Measurements from ENCODE around the gene AIF1L. TPM values are rescaled to one million over a fixed set of nuclear protein-coding genes. Genes with fewer than 3 reads are reported as not detected.

Gene AIF1L
- total and polyA plus RNA-seq, 2 of the 13 experiments (the other 11 are each of a cell fraction or from before 2014, with no cell fraction given), result 12.4 to 36.5 TPM

DNA sequence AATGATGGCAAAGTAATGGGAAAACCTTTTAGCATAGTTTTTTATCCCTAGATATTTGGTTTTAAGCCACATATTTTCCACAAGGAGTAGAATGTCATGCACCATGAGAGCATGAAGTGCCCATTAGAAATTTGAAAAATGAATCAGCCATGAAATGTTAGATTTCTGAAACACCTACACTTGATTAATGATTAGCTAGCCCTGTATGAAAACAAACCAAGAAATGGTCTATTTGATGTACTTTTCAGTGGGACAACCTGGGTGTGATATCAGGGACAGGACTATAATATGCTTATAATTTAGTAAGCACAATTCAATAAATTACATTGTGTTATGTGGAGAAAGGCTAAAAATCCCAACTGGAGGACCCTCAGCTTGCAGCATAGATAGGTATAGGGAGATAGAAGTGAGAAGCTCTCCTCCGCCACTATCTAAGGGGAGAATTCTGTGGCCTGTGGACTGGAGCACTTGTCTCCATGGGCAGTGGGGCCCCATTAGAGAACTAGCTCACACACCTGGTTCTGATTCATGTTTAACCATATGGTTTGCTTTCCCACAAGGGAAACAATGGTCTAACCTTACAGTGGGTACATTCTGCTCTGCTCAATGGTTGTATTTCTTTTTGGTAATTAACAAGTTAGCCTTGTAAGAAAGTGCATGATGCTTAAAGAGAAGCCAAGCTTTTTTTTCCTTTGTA is 64.2 kb downstream of the AIF1L start:
- CTCF ChIA-PET (ENCODE audit: low intra/inter-chr PET ratio, low total read pairs), result no interaction called here
- no peak for DNase-seq (ENCODE audit: low spot score)
- TF ChIP-seq ZNF652 (CRISPR knock-in tag; IDR thresholded peaks at IDR 0.05; ENCODE audit: borderline replicate concordance, low read depth) (no peak), ZGPAT (CRISPR knock-in tag; IDR thresholded peaks at IDR 0.05) (no peak), ZNF292 (CRISPR knock-in tag; IDR thresholded peaks at IDR 0.05; ENCODE audit: borderline replicate concordance, low read depth) (no peak), SP140L (CRISPR knock-in tag; IDR thresholded peaks at IDR 0.05; ENCODE audit: borderline replicate concordance) (no peak), ZBTB1 (CRISPR knock-in tag; IDR thresholded peaks at IDR 0.05; ENCODE audit: borderline replicate concordance) (no peak), JUNB (CRISPR knock-in tag; IDR thresholded peaks at IDR 0.05; ENCODE audit: borderline replicate concordance) (no peak), NFATC3 (CRISPR knock-in tag; IDR thresholded peaks at IDR 0.05) (no peak), HCFC1 (IDR thresholded peaks at IDR 0.05; ENCODE audit: low read depth, low read length) (no peak), LBX2 (CRISPR knock-in tag; IDR thresholded peaks at IDR 0.05; ENCODE audit: borderline replicate concordance) (no peak), KDM3A (CRISPR knock-in tag; IDR thresholded peaks at IDR 0.05; ENCODE audit: low read depth) (no peak), ISX (CRISPR knock-in tag; conservative IDR thresholded peaks at IDR 0.05) (no peak), SCMH1 (CRISPR knock-in tag; IDR thresholded peaks at IDR 0.05; ENCODE audit: borderline replicate concordance) (no peak)
- TF ChIP-seq, protein P1, sequence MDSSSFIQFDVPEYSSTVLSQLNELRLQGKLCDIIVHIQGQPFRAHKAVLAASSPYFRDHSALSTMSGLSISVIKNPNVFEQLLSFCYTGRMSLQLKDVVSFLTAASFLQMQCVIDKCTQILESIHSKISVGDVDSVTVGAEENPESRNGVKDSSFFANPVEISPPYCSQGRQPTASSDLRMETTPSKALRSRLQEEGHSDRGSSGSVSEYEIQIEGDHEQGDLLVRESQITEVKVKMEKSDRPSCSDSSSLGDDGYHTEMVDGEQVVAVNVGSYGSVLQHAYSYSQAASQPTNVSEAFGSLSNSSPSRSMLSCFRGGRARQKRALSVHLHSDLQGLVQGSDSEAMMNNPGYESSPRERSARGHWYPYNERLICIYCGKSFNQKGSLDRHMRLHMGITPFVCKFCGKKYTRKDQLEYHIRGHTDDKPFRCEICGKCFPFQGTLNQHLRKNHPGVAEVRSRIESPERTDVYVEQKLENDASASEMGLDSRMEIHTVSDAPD (CRISPR knock-in tag; IDR thresholded peaks at IDR 0.05), result no peak
- 100% methylated on average over 1 of the region's 1 CpG for WGBS (ENCODE audit: low lambda C conversion rate)
- POLR2A ChIA-PET, result no interaction called here
- H2AFZ ChIP-seq (ENCODE audit: low read length), result no peak overlapping the region
- ATAC-seq, result no peak
- intact Hi-C loops (cut with micrococcal nuclease; ENCODE audit: unreplicated experiment) (no loop called here), in situ Hi-C loops (cut with HindIII; ENCODE audit: extremely low pct_ligation_motif_present, low pct_unique_long_range_greater_than_20kb) (no loop called here)
- H3K36me3 ChIP-seq (replicated peaks in 1 of 2; ENCODE audit: control insufficient read depth in 1 of 2, insufficient read depth in 2 of 2, low read length in 2 of 2), result peaks cover 15 to 74% of the 10 kb centered on the region in 2 experiments; a peak in 4 of 5 replicates
- H3K9me3 ChIP-seq (ENCODE audit: low read length), result no peaks in the 10 kb centered on the region
- no peaks in the 10 kb centered on the region for H3K4me1 ChIP-seq (ENCODE audit: insufficient read depth, low read length)
- peaks cover 3% of the 10 kb centered on the region for H3K79me2 ChIP-seq (ENCODE audit: insufficient read depth, low read length)
- no peak overlapping the region for H3K27ac ChIP-seq (ENCODE audit: extremely low read length, insufficient read depth, low read length)
- H3K4me3 ChIP-seq (replicated peaks in 1 of 3; ENCODE audit: insufficient read depth in 1 of 3, low read depth in 2 of 3, low read length in 3 of 3), result no peak overlapping the region
- no peak overlapping the region for H3K4me2 ChIP-seq (ENCODE audit: low read depth, low read length)
- no peak overlapping the region for H3K9ac ChIP-seq (ENCODE audit: insufficient read depth, low read depth, low read length)
- no peaks in the 10 kb centered on the region for H3K27me3 ChIP-seq (ENCODE audit: control insufficient read depth in 1 of 2, insufficient read depth in 2 of 2, low read length in 2 of 2)
- BruUV-seq (replicated peaks), result no TSS peak
- no peak for FAIRE-seq
- H4K20me1 ChIP-seq (ENCODE audit: insufficient read depth, low read length), result no peaks in the 10 kb centered on the region
